Mucosa of stomach (tissue), 1 donor: ENCODE data around the gene NAT10.

Experiments
- H3K27me3 ChIP-seq: one replicate; pipeline ENCODE4 v1.7.0; 2013; ENCODE audit warnings: mild to moderate bottlenecking, low read length; ENCODE audit not compliant: control insufficient read depth, insufficient read depth
- H3K36me3 ChIP-seq: one replicate; pipeline ENCODE4 v1.7.0; 2013; ENCODE audit warnings: low read length; ENCODE audit not compliant: control insufficient read depth, insufficient read depth
- H3K4me1 ChIP-seq: one replicate; pipeline ENCODE4 v1.7.0; 2013; ENCODE audit warnings: mild to moderate bottlenecking, low read length; ENCODE audit not compliant: control insufficient read depth, insufficient read depth
- H3K4me3 ChIP-seq: one replicate; pipeline ENCODE4 v1.7.0; 2013; ENCODE audit warnings: low read length
- H3K9ac ChIP-seq: one replicate; pipeline ENCODE4 v1.7.0; 2013; ENCODE audit warnings: mild to moderate bottlenecking, low read length, moderate library complexity
- H3K9me3 ChIP-seq: one replicate; pipeline ENCODE4 v1.7.0; 2013; ENCODE audit warnings: mild to moderate bottlenecking, low read length, moderate library complexity; ENCODE audit not compliant: control insufficient read depth
- donor health status: Pancreatic carcinoma.

The NAT10 gene

DNA sequence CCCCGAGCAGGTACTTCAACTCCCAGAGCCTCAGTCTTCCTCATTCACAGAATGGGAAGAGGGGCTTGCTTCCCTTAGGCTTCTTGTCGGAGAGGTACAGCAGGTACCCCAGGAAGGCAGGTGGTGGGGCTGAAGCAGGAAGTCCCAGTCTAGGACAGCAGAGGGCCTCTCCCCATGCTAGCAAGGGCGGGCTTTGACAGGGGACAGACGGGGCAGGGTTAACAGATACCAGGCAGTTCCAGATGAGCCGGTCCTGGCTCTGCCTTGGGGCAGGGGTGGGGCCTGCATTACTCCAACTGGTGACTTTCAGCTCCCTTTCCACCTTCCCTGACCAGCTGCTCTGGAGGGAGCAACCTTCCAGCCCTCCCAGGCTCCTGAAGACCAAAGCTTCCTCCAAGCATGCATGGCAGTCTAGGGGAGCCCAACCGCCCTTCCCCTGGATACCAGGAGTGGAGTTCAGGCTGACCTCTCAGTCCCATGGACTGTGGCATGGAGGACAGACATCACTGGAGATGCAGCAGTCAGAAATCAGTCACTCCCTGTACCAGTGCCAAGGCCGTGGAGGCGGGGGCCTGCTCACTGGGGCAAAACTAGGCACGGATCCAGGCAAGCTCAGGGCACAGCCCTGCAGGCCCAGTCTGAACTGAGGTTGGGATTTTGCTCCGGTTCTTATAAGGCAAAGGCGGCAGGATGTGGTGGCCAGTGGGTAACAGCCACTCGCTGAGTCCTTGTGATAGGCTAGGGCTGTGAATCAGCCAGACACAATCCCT, 60.5 kb downstream of the NAT10 start:
- Histone ChIP-seq H3K4me1 (no peaks in the 10 kb centered on the region), H3K27me3 (no peaks in the 10 kb centered on the region), H3K4me3 (no peak overlapping the region), H3K36me3 (no peaks in the 10 kb centered on the region), H3K9ac (no peak overlapping the region), H3K9me3 (no peaks in the 10 kb centered on the region)

DNA sequence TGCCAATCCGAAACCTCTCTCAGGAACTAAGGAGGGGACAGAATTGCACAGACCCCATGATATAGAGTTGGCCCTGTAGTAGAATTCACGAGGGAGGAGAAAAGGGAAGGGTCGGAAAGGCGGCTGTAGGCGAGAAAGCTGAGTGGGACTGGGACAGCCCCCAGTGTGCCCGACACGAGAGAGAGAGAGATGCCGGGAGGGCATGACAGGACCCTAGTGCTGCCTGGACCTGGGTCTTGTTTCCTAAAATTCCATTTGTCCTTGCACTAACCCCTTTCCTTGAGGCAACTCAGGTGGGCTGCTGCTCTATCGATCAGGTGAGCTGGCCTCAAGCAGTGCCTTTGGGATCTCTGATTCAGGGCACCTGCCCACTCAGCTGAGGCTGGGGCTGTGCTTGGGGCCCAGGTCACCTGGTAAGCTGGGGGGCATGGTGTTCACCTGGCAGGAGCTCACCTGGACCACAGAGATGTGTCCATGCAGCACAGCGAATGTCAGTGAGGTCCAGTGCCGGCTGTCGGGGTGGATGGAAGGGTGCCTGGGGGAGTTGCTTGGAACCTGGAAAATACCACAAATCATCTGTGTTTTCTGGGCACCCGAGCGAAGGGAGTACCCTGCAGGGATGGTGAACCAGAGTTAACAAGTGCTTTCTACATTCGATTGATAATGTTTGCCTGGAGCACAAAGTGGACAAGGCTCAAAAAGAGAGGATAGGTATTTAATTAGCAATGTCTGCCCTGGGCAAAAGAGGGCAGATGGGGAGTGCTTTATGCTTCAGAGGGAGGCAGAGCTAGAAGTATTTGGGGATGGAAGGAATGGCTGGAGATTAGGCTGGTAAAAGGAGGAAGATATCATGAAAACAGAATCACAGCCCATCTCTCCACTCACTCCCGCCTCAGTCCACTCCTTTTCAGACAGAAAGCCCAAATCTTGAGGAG, 61.6 kb downstream of the NAT10 start:
- Histone ChIP-seq H3K4me3 (no peak overlapping the region), H3K9ac (no peak overlapping the region), H3K27me3 (no peaks in the 10 kb centered on the region), H3K4me1 (no peaks in the 10 kb centered on the region), H3K36me3 (no peaks in the 10 kb centered on the region), H3K9me3 (no peaks in the 10 kb centered on the region)

DNA sequence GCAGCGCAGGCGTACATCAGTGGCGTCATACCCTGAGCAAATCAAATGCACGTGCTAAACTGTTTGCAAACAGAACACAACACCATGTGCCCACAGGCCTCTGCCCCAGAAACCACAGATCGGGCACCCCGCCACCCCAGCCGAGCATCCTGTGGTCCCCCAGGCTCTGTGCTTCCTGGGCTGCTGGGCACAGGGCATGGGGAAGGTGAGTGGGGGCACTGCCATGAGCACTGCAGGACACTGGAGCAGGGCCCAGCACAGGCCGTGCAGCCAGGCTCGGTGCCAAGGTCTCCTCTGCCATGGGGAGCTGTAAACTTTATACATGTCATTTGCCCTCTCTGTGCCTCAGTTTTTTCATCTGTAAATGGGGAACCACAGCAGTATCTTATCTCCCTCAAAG, 62.5 kb downstream of the NAT10 start:
- H3K4me3 ChIP-seq = no peak overlapping the region
- H3K9ac ChIP-seq = no peak overlapping the region

DNA sequence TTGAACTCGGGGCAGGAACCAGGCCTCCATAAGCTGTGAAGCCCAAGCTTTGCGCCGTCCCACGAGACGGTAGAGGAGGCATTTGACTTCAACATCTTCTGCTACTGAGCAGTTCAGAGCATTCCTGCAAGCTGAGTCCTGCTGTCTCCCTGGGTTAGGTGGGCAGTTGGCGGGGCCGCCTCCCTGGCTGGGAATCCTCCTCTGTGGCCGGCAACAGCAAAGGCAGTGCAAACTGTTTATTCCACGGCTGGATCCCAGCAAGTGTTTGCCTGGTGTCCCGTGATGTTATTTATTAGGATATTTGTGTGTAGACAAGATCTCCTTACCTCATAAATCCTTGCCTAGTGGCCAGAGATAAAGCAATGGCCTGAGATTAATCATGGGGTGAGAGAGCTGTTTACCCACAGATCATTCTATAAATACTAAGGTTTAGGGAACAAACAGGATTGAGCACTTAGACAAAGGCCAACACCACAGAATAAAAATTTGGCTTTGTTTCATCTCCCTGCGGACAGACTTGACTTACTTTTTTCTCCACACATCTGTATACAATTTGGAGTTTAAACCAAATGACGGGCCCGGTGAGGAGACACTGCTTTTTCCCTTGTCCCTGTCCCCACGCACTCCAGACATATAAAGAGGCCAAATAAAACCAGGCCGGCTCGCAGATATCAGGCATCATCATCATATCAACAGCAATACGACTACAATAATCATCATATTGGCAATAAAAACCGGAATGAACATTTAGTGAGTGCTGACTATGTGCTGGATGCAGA, 63.4 kb downstream of the NAT10 start:
- H3K4me1 ChIP-seq = no peaks in the 10 kb centered on the region
- H3K4me3 ChIP-seq = no peak overlapping the region
- H3K9me3 ChIP-seq = no peaks in the 10 kb centered on the region
- H3K27me3 ChIP-seq = no peaks in the 10 kb centered on the region
- no peak overlapping the region for H3K9ac ChIP-seq
- no peaks in the 10 kb centered on the region for H3K36me3 ChIP-seq

More for the DNA sequence above, 62.5 kb downstream of the NAT10 start:
- no peaks in the 10 kb centered on the region for H3K9me3 ChIP-seq
- H3K4me1 ChIP-seq = no peaks in the 10 kb centered on the region
- no peaks in the 10 kb centered on the region for H3K36me3 ChIP-seq
- no peaks in the 10 kb centered on the region for H3K27me3 ChIP-seq

DNA sequence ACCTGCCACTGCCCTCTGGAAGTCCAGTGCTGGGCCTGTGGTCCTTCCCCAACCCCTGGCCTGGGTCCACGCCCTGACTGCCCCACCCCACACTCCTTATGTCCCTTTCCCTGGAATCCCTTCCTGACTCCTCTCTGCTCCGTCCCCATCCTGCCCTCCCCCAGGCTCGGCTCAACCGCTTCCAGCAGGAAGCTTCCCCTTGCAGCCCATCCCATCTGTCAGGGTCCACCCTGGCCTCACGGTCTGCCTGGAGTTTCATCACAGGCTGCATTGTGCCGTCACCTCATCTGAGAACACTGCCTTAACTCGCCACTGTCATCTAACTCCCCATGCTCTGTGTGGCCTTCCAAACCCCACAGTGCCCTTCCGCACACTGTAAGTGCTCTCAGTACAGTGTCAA, 64.3 kb downstream of the NAT10 start:
- H3K27me3 ChIP-seq = no peaks in the 10 kb centered on the region
- H3K4me1 ChIP-seq = peaks cover 4% of the 10 kb centered on the region
- H3K36me3 ChIP-seq = no peaks in the 10 kb centered on the region
- H3K9me3 ChIP-seq = no peaks in the 10 kb centered on the region
- H3K4me3 ChIP-seq = no peak overlapping the region
- no peak overlapping the region for H3K9ac ChIP-seq

DNA sequence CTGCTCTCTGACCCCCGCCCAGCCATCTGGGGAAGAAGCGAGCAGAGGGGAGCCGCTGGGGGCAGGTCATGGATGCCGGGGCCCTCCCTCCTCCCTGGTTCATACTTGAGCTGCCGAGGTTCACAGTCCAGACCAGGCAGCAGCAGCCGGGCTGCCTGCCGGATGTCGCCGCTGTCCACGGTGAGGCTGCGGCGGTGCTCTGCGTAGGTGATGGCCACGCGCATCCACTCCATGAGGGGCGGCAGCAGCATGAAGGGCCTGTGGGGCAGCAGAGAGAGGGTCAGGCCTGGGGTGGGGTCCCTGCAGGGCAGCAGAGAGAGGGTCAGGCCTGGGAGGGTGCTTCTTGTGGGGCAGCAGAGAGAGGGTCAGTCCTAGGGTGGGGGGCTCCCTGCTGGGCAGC, 67.6 kb downstream of the NAT10 start:
- H3K9ac ChIP-seq = no peak overlapping the region
- H3K9me3 ChIP-seq = no peaks in the 10 kb centered on the region
- no peaks in the 10 kb centered on the region for H3K27me3 ChIP-seq
- no peak overlapping the region for H3K4me3 ChIP-seq
- H3K4me1 ChIP-seq = peaks cover 6% of the 10 kb centered on the region
- H3K36me3 ChIP-seq = no peaks in the 10 kb centered on the region

DNA sequence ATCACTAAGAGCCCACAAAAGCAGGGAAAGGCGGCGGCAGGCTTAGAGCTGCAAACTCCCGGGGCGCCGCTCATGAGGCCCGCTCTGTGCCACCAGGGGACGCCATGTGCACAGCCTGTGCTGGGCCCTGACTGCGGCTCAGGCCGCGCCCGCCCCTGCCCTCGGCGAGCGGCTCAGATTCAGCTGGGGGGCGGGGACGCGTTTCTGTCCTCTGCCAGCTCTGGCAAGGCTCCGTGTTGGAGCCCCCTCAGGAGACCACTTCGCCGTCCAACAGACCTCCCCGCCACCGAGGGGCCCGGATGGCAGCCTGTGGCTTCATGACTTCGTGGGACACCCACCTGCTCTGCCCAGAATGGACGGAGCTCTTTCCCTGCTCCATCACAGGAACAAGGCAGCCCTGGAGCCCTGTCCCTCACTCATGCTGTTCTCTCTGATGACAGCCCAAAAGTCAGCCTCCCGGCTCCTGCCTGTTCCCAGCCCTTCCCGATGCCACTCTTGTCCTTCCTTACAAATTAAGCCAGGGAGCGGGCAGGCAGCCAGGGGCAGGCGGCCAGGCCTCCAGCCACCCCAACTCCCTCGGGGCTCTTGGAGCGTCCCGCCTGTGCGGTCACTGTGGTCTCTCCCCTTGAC, 69.1 kb downstream of the NAT10 start:
- no peaks in the 10 kb centered on the region for H3K9me3 ChIP-seq
- no peaks in the 10 kb centered on the region for H3K27me3 ChIP-seq
- H3K9ac ChIP-seq = no peak overlapping the region
- H3K4me3 ChIP-seq = no peak overlapping the region
- no peaks in the 10 kb centered on the region for H3K36me3 ChIP-seq
- H3K4me1 ChIP-seq = peaks cover 6% of the 10 kb centered on the region

DNA sequence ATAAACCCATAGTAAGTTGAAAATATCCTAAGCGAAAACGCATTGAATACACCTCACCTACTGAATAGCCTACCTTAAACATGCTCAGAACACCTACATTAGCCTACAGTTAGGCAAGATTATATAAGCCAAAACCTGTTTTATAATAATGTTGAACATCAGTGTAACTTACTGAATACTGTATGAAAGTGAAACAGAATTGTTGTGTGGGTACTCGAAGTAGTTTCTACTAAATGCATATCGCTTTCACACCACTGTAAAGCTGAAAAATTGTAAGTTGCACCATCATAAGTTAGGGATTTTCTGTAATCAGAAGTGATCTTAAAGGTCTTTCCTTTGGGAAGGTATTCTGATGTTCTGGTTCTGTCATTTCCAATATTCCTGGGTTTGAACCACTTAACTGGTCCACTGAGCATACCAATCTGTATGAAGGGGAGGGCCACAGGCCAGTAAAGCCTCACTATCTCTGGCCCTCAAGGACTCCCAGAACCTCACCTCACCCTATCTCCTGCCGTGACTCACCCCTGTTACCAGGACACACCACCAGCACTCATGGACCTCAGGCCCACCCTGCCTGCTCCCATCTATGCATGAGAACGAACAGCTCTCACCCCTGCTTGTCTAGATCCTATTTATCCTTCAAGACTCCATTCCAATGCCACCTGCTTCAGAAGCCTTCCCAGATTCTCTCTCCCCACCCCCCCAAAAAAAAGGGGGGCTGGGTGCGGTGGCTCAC, 70.0 kb downstream of the NAT10 start:
- Histone ChIP-seq H3K4me1 (peaks cover 6% of the 10 kb centered on the region), H3K36me3 (no peaks in the 10 kb centered on the region), H3K4me3 (no peak overlapping the region), H3K27me3 (no peaks in the 10 kb centered on the region), H3K9ac (no peak overlapping the region), H3K9me3 (no peaks in the 10 kb centered on the region)

DNA sequence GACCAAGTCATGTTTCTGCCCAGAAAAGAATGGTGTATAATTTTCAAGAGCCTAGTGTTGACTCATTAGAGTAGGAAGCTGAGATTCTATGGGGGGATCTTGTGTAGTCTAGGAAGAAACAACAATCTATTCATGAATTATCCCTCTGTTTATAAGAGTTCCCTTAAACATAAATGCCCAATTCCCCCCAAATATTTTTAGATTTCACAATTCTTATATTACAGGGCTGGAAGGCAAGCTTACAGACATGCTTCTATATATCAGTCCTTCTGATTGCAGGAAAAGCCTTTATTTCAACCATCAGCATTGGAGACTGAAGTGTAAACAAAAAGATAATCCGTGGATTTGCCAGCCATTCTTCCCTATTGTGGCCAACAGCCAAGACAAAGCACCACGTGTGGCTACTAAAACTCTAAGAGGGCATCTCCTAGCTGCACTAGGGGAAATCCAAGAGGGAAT, 71.4 kb downstream of the NAT10 start:
- no peak overlapping the region for H3K4me3 ChIP-seq

DNA sequence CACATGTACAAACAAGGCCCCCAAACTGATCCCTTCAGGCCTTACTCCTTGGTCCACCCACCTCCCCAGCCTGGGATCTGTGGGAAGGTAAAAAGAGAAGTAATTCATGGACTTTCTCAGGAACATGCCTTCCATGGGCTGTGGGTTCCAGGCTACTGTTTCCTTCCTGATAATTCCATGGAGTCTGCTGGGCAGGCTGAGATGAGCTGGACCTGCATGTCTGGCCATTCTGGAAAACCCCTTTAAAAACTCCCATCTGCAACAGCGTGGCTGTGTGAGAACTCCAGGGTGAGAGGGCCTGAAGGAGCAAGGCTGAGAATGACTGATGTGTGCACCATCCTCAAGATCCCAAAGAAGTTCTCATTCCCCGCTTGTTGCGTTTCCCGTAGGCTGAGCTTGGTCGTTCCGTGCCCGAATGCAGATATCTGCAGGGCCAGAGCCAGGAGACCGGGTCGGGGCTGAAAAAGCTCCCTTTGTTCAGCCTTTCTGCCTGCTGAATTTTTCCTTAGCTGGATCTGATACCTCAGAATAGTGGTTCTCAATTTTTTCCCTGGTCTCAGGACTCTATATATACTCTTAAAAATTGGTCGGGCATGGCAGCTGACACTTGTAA, 72.9 kb downstream of the NAT10 start:
- H3K36me3 ChIP-seq = no peaks in the 10 kb centered on the region
- no peaks in the 10 kb centered on the region for H3K27me3 ChIP-seq
- no peak overlapping the region for H3K9ac ChIP-seq
- peaks cover 6% of the 10 kb centered on the region for H3K4me1 ChIP-seq
- no peaks in the 10 kb centered on the region for H3K9me3 ChIP-seq
- H3K4me3 ChIP-seq = no peak overlapping the region

More for the DNA sequence above, 71.4 kb downstream of the NAT10 start:
- Histone ChIP-seq H3K9me3 (no peaks in the 10 kb centered on the region), H3K9ac (no peak overlapping the region), H3K36me3 (no peaks in the 10 kb centered on the region), H3K27me3 (no peaks in the 10 kb centered on the region), H3K4me1 (peaks cover 6% of the 10 kb centered on the region)
